Nephron (organoid): ENCODE results near the gene PALMD.

ENCODE experiments used
- H3K27ac Mint-ChIP-seq, 3 experiments: 2 replicates each; pipeline ENCODE4 v1.8.0; 2020; ENCODE audit warnings: mixed read lengths in 3 of 3, mild to moderate bottlenecking in 2 of 3, moderate library complexity in 1 of 3
- H3K27me3 Mint-ChIP-seq: 2 replicates; pipeline ENCODE4 v1.8.0; 2021; ENCODE audit warnings: low read depth, mild to moderate bottlenecking, moderate library complexity, mixed read lengths
- H3K36me3 Mint-ChIP-seq: 2 replicates; pipeline ENCODE4 v1.8.0; 2020; ENCODE audit warnings: low read depth, mixed read lengths
- H3K4me1 Mint-ChIP-seq: 2 replicates; pipeline ENCODE4 v1.8.0; 2020; ENCODE audit warnings: mixed read lengths
- H3K4me3 Mint-ChIP-seq, 3 experiments: 2 replicates each; pipeline ENCODE4 v1.8.0; 2020; ENCODE audit warnings: mild to moderate bottlenecking in 3 of 3, mixed read lengths in 3 of 3, moderate library complexity in 2 of 3
- H3K9me3 Mint-ChIP-seq: 2 replicates; pipeline ENCODE4 v1.8.0; 2020; ENCODE audit warnings: mixed read lengths
- CTCF ChIP-seq, 3 experiments: fragments of 200-600 bp; sonication (generic); IDR thresholded peaks; one replicate each; pipeline ENCODE4 v1.5.0; 2021; ENCODE audit warnings: antibody characterized with exemption in 3 of 3; ENCODE audit not compliant: unreplicated experiment in 3 of 3

PALMD gene

GRCh38 chr1:99672530-99673213 lies 26.8 kb downstream of the PALMD start:
- no peak for TF ChIP-seq CTCF (IDR thresholded peaks at IDR 0.05; ENCODE audit: unreplicated experiment in 3 of 3)
- Mint-ChIP-seq H3K36me3 (no peaks in the 10 kb centered on the region), H3K4me3 (no peak overlapping the region), H3K27ac (peak overlapping the region; percentile 7 to 52 (median 50)), H3K4me1 (peaks cover 55% of the 10 kb centered on the region), H3K9me3 (no peaks in the 10 kb centered on the region), H3K27me3 (no peaks in the 10 kb centered on the region)

- Mint-ChIP-seq H3K9me3 (no peaks in the 10 kb centered on the region), H3K36me3 (no peaks in the 10 kb centered on the region), H3K27me3 (no peaks in the 10 kb centered on the region), H3K4me3 (no peak overlapping the region), H3K27ac (no peak overlapping the region), H3K4me1 (peaks cover 55% of the 10 kb centered on the region)
- no peak for TF ChIP-seq CTCF (IDR thresholded peaks at IDR 0.05; ENCODE audit: unreplicated experiment in 3 of 3)
Observed at GRCh38 chr1:99673315-99673714, 27.4 kb downstream of the PALMD start.

GRCh38 chr1:99674115-99675064 lies 28.5 kb downstream of the PALMD start:
- Mint-ChIP-seq H3K27me3 (no peaks in the 10 kb centered on the region), H3K27ac (peak overlapping the region in 1 of 3 experiments; percentile 5), H3K4me1 (peaks cover 55% of the 10 kb centered on the region), H3K9me3 (no peaks in the 10 kb centered on the region), H3K4me3 (no peak overlapping the region), H3K36me3 (no peaks in the 10 kb centered on the region)
- no peak for TF ChIP-seq CTCF (IDR thresholded peaks at IDR 0.05; ENCODE audit: unreplicated experiment in 3 of 3)

GRCh38 chr1:99675292-99675691 lies 29.4 kb downstream of the PALMD start:
- Mint-ChIP-seq H3K4me1 (peaks cover 55% of the 10 kb centered on the region), H3K9me3 (no peaks in the 10 kb centered on the region), H3K36me3 (no peaks in the 10 kb centered on the region), H3K4me3 (no peak overlapping the region), H3K27me3 (no peaks in the 10 kb centered on the region), H3K27ac (no peak overlapping the region)
- TF ChIP-seq CTCF (IDR thresholded peaks at IDR 0.05; ENCODE audit: unreplicated experiment in 3 of 3), result no peak

GRCh38 chr1:99675994-99676393 lies 30.1 kb downstream of the PALMD start:
- Mint-ChIP-seq H3K9me3 (no peaks in the 10 kb centered on the region), H3K4me3 (no peak overlapping the region), H3K27ac (no peak overlapping the region)

More at GRCh38 chr1:99675994-99676393, 30.1 kb downstream of the PALMD start:
- H3K4me1 Mint-ChIP-seq, result peaks cover 51% of the 10 kb centered on the region
- no peaks in the 10 kb centered on the region for H3K36me3 Mint-ChIP-seq
- no peak for TF ChIP-seq CTCF (IDR thresholded peaks at IDR 0.05; ENCODE audit: unreplicated experiment in 3 of 3)
- no peaks in the 10 kb centered on the region for H3K27me3 Mint-ChIP-seq
